Caco-2 (cell line): Measurements from ENCODE around the gene SPRR3. TPM values are rescaled to one million over a fixed set of nuclear protein-coding genes. Genes with fewer than 3 reads are reported as not detected.

Experiments
- BruUV-seq: library from RNA; stranded (reverse); fragments of 400-500 nt; replicated peaks from 2 replicates; lab custom pipeline; 2021; lab: Mats Ljungman, UMichigan
- CTCF ChIA-PET: fragments of 300-600 bp; sonication (Branson Sonifier 250); formaldehyde crosslinking; loops from one replicate; lab custom pipeline; 2022; ENCODE audit warnings: antibody characterized with exemption; lab: Charles Lee
- POLR2A ChIA-PET: fragments of 300-600 bp; sonication (Branson Sonifier 250); formaldehyde crosslinking; loops from one replicate; lab custom pipeline; 2022; ENCODE audit warnings: antibody characterized with exemption; lab: Charles Lee
- DNase-seq, 2 experiments: peaks; one replicate each; pipeline versions ENCODE4 v3.0.0 to v3.0.0-alpha.2; 2020 to 2022
- H3K27me3 ChIP-seq: replicated peaks from 2 replicates; pipeline ENCODE4 v1.6.0; 2011; ENCODE audit warnings: low read length; ENCODE audit not compliant: control insufficient read depth, insufficient read depth
- H3K36me3 ChIP-seq: 2 replicates; pipeline ENCODE4 v1.5.1; 2011; ENCODE audit warnings: low read length; ENCODE audit not compliant: control insufficient read depth, insufficient read depth
- H3K4me1 ChIP-seq: fragments of 250-450 bp; sonication (Bioruptor Pico); 2 replicates; pipeline ENCODE4 v1.5.1; 2020; ENCODE audit warnings: mild to moderate bottlenecking
- H3K4me3 ChIP-seq: 2 replicates; pipeline ENCODE4 v1.5.1; 2011; ENCODE audit warnings: low read depth, mild to moderate bottlenecking, control low read depth, low read length
- H3K9me3 ChIP-seq: fragments of 250-450 bp; sonication (Bioruptor Pico); 2 replicates; pipeline ENCODE4 v1.5.1; 2020; ENCODE audit warnings: mild to moderate bottlenecking, moderate library complexity
- H3K27ac Mint-ChIP-seq: one replicate; pipeline ENCODE4 v1.8.0; 2022; ENCODE audit warnings: mixed read lengths; ENCODE audit not compliant: unreplicated experiment
- H3K27me3 Mint-ChIP-seq: one replicate; pipeline ENCODE4 v1.8.0; 2022; ENCODE audit warnings: mixed read lengths; ENCODE audit not compliant: insufficient read depth, unreplicated experiment
- H3K36me3 Mint-ChIP-seq: one replicate; pipeline ENCODE4 v1.8.0; 2022; ENCODE audit warnings: mild to moderate bottlenecking, mixed read lengths; ENCODE audit not compliant: insufficient read depth, unreplicated experiment
- H3K4me1 Mint-ChIP-seq: one replicate; pipeline ENCODE4 v1.8.0; 2022; ENCODE audit warnings: low read depth, mixed read lengths; ENCODE audit not compliant: unreplicated experiment
- H3K4me3 Mint-ChIP-seq: one replicate; pipeline ENCODE4 v1.8.0; 2022; ENCODE audit warnings: mild to moderate bottlenecking, moderate library complexity, mixed read lengths; ENCODE audit not compliant: unreplicated experiment
- H3K9me3 Mint-ChIP-seq: one replicate; pipeline ENCODE4 v1.8.0; 2022; ENCODE audit warnings: mixed read lengths; ENCODE audit not compliant: unreplicated experiment
- CTCF ChIP-seq, 2 experiments: fragments of 200-600 bp in 1 of 2; IDR thresholded peaks; 1 replicate in 1 of 2; 2 replicates in 1 of 2; pipeline versions ENCODE4 v1.5.1 to v1.8.0; 2011 to 2022; ENCODE audit warnings: antibody characterized with exemption in 1 of 2, control low read depth in 1 of 2, inconsistent platforms in 1 of 2, low read depth in 1 of 2, low read length in 1 of 2, mild to moderate bottlenecking in 1 of 2, moderate library complexity in 1 of 2; ENCODE audit not compliant: insufficient read depth in 1 of 2, severe bottlenecking in 1 of 2, unreplicated experiment in 1 of 2
- intact Hi-C: fragments of 100-400 bp; cut with micrococcal nuclease; formaldehyde crosslinking; loops from one replicate; pipeline ENCODE4 v1.10.0; 2022; ENCODE audit not compliant: unreplicated experiment
- total RNA-seq: library from RNA; stranded (reverse); gene quantifications from 2 replicates; pipeline ENCODE4 v1.2.3, GENCODE V29; 2022

SPRR3 gene
- total RNA-seq, 1 experiment from 2014 or later, result 0.70 TPM

- H3K36me3 ChIP-seq, result no peaks in the 10 kb centered on the region
- Mint-ChIP-seq H3K27ac (no peak overlapping the region), H3K27me3 (peaks cover 7% of the 10 kb centered on the region), H3K4me1 (no peaks in the 10 kb centered on the region), H3K36me3 (no peaks in the 10 kb centered on the region), H3K4me3 (no peak overlapping the region), H3K9me3 (no peaks in the 10 kb centered on the region)
- no peak for TF ChIP-seq CTCF (IDR thresholded peaks at IDR 0.05; ENCODE audit: insufficient read depth in 1 of 2, low read depth in 1 of 2, low read length in 1 of 2, severe bottlenecking in 1 of 2, unreplicated experiment in 1 of 2)
- no peak overlapping the region for H3K4me3 ChIP-seq
- no peaks in the 10 kb centered on the region for H3K4me1 ChIP-seq
- ChIA-PET POLR2A (no interaction called here), CTCF (no interaction called here)
- no peaks in the 10 kb centered on the region for H3K9me3 ChIP-seq
- BruUV-seq, result no TSS peak
- intact Hi-C loops, result no loop called here
- no peaks in the 10 kb centered on the region for H3K27me3 ChIP-seq
- no peak for DNase-seq
Observed at GRCh38 chr1:153023109-153023508, 21.6 kb downstream of the SPRR3 start.

- POLR2A ChIA-PET, result no interaction called here
Observed at GRCh38 chr1:153024413-153024812, 22.9 kb downstream of the SPRR3 start.

GRCh38 chr1:153025797-153026196 is 24.2 kb downstream of the SPRR3 start:
- no peak for TF ChIP-seq CTCF (IDR thresholded peaks at IDR 0.05; ENCODE audit: insufficient read depth in 1 of 2, low read depth in 1 of 2, low read length in 1 of 2, severe bottlenecking in 1 of 2, unreplicated experiment in 1 of 2)
- H3K4me3 Mint-ChIP-seq, result no peak overlapping the region
- H3K27ac Mint-ChIP-seq, result no peak overlapping the region
- no TSS peak for BruUV-seq
- H3K27me3 Mint-ChIP-seq, result peaks cover 3% of the 10 kb centered on the region
- no peak for DNase-seq
- H3K36me3 ChIP-seq, result no peaks in the 10 kb centered on the region
- intact Hi-C loops, result no loop called here
- CTCF ChIA-PET, result no interaction called here
- H3K4me1 Mint-ChIP-seq, result no peaks in the 10 kb centered on the region
- no peaks in the 10 kb centered on the region for H3K9me3 ChIP-seq
- H3K4me3 ChIP-seq, result no peak overlapping the region
- H3K4me1 ChIP-seq, result no peaks in the 10 kb centered on the region
- no peaks in the 10 kb centered on the region for H3K36me3 Mint-ChIP-seq
- POLR2A ChIA-PET, result no interaction called here
- no peaks in the 10 kb centered on the region for H3K9me3 Mint-ChIP-seq
- no peaks in the 10 kb centered on the region for H3K27me3 ChIP-seq

More at GRCh38 chr1:153024413-153024812, 22.9 kb downstream of the SPRR3 start:
- no peak for DNase-seq
- CTCF ChIA-PET, result no interaction called here
- BruUV-seq, result no TSS peak
- H3K4me1 ChIP-seq, result no peaks in the 10 kb centered on the region
- no peak overlapping the region for H3K4me3 ChIP-seq
- H3K27me3 ChIP-seq, result no peaks in the 10 kb centered on the region
- TF ChIP-seq CTCF (IDR thresholded peaks at IDR 0.05; ENCODE audit: insufficient read depth in 1 of 2, low read depth in 1 of 2, low read length in 1 of 2, severe bottlenecking in 1 of 2, unreplicated experiment in 1 of 2), result no peak
- H3K36me3 ChIP-seq, result no peaks in the 10 kb centered on the region
- H3K9me3 ChIP-seq, result no peaks in the 10 kb centered on the region
- peaks cover 7% of the 10 kb centered on the region for H3K27me3 Mint-ChIP-seq
- no peak overlapping the region for H3K27ac Mint-ChIP-seq
- H3K4me1 Mint-ChIP-seq, result no peaks in the 10 kb centered on the region
- H3K4me3 Mint-ChIP-seq, result no peak overlapping the region
- H3K9me3 Mint-ChIP-seq, result no peaks in the 10 kb centered on the region
- intact Hi-C loops, result no loop called here
- no peaks in the 10 kb centered on the region for H3K36me3 Mint-ChIP-seq
